CD4-positive, alpha-beta memory T cell (primary cell): ENCODE results near the gene WNT11. TPM values are rescaled to one million over a fixed set of nuclear protein-coding genes. Genes with fewer than 3 reads are reported as not detected.
A peak's percentile ranks its signal among the peaks of the same experiment; 100 is the strongest.

Experiments used
- CTCF ChIA-PET: fragments of 350-600 bp; sonication (Branson Sonifier 250); formaldehyde crosslinking; loops from one replicate; lab custom pipeline; 2021; ENCODE audit warnings: inconsistent platforms; ENCODE audit not compliant: partially characterized antibody; lab: Charles Lee
- POLR2A ChIA-PET: fragments of 350-600 bp; sonication (Branson Sonifier 250); formaldehyde crosslinking; loops from one replicate; lab custom pipeline; 2021; ENCODE audit not compliant: partially characterized antibody; lab: Charles Lee
- DNase-seq, 5 donors: peaks; one replicate each; pipeline versions ENCODE4 v3.0.0 to v3.0.0-alpha.2; 2020 to 2022; ENCODE audit warnings: mixed read lengths in 1 of 5
- H3K27ac ChIP-seq: one replicate; pipeline ENCODE4 v1.7.0; 2013; ENCODE audit warnings: low read depth, low read length
- H3K27me3 ChIP-seq: 2 replicates; pipeline ENCODE4 v1.7.0; 2013; ENCODE audit warnings: mild to moderate bottlenecking, low read length, moderate library complexity; ENCODE audit not compliant: insufficient read depth
- H3K36me3 ChIP-seq: 2 replicates; pipeline ENCODE4 v1.7.0; 2013; ENCODE audit warnings: mild to moderate bottlenecking, low read length, moderate library complexity; ENCODE audit not compliant: insufficient read depth
- H3K4me1 ChIP-seq: 2 replicates; pipeline ENCODE4 v1.7.0; 2013; ENCODE audit warnings: mild to moderate bottlenecking, low read length, moderate library complexity; ENCODE audit not compliant: insufficient read depth
- H3K4me3 ChIP-seq, 2 donors: one replicate each; pipeline ENCODE4 v1.7.0; 2013; ENCODE audit warnings: low read length in 2 of 2, mild to moderate bottlenecking in 1 of 2
- H3K9me3 ChIP-seq, 2 donors: one replicate each; pipeline ENCODE4 v1.7.0; 2013; ENCODE audit warnings: low read length in 2 of 2, control low read depth in 1 of 2; ENCODE audit not compliant: control insufficient read depth in 1 of 2
- H3K27ac Mint-ChIP-seq, 7 donors: one replicate each; pipeline ENCODE4 v1.8.0; 2020 to 2021; ENCODE audit warnings: mixed read lengths in 7 of 7, mild to moderate bottlenecking in 6 of 7, inconsistent platforms in 3 of 7, moderate library complexity in 3 of 7
- H3K27me3 Mint-ChIP-seq, 2 donors: one replicate each; pipeline ENCODE4 v1.8.0; 2020 to 2021; ENCODE audit warnings: mixed read lengths in 2 of 2
- H3K36me3 Mint-ChIP-seq, 2 donors: one replicate each; pipeline ENCODE4 v1.8.0; 2020 to 2021; ENCODE audit warnings: mixed read lengths in 2 of 2, inconsistent platforms in 1 of 2, mild to moderate bottlenecking in 1 of 2
- H3K4me1 Mint-ChIP-seq, 4 donors: one replicate each; pipeline ENCODE4 v1.8.0; 2020 to 2021; ENCODE audit warnings: mixed read lengths in 4 of 4, mild to moderate bottlenecking in 1 of 4
- H3K4me3 Mint-ChIP-seq, 8 donors: one replicate each; pipeline ENCODE4 v1.8.0; 2020 to 2021; ENCODE audit warnings: mixed read lengths in 8 of 8, mild to moderate bottlenecking in 7 of 8, moderate library complexity in 6 of 8, inconsistent platforms in 3 of 8
- H3K9me3 Mint-ChIP-seq, 8 donors: one replicate each; pipeline ENCODE4 v1.8.0; 2020 to 2021; ENCODE audit warnings: mixed read lengths in 8 of 8, mild to moderate bottlenecking in 5 of 8, inconsistent platforms in 3 of 8, moderate library complexity in 1 of 8
- intact Hi-C: fragments of 100-400 bp; cut with micrococcal nuclease; formaldehyde crosslinking; loops from one replicate; pipeline ENCODE4 v1.15.1; 2023
- polyA plus RNA-seq, 2 donors: library from polyadenylated mRNA; unstranded; fragments of 300-500 nt; fragmentation: Illumina TruSeq; gene quantifications; one replicate each; pipeline ENCODE4 v1.2.3, GENCODE V29; 2021
- total RNA-seq, 2 experiments: library from RNA; stranded (reverse); gene quantifications; one replicate each; pipeline ENCODE4 v1.2.3, GENCODE V29; 2021

The WNT11 gene
- total and polyA plus RNA-seq, 4 experiments from 2014 or later, result 0.16 to 0.93 TPM; not detected in 2

- POLR2A ChIA-PET, result no interaction called here
- DNase-seq, result peak in 1 of 5 donors; percentile 31
- no peak overlapping the region for H3K4me3 ChIP-seq
Measured at GRCh38 chr11:76205252-76206076, 838 bp downstream of the WNT11 start.

GRCh38 chr11:76203937-76204336 is 2.4 kb downstream of the WNT11 start:
- DNase-seq, result peak in 1 of 5 donors; percentile 9
- ChIA-PET CTCF (interaction anchor here (1.3 kb wide), 1 partner anchor 115 kb away, joined by 4 read pairs; no protein-coding TSS in a partner anchor), POLR2A (no interaction called here)
- Mint-ChIP-seq H3K9me3 (peaks cover 0 to 2% (median 0%) of the 10 kb centered on the region in 8 donors), H3K27ac (no peak overlapping the region), H3K4me3 (peak overlapping the region in 1 of 8 donors; percentile 21), H3K36me3 (no peaks in the 10 kb centered on the region), H3K27me3 (peaks cover 26 to 32% of the 10 kb centered on the region in 2 donors), H3K4me1 (peaks cover 6 to 26% (median 13%) of the 10 kb centered on the region in 4 donors)
- Histone ChIP-seq H3K4me1 (peaks cover 30% of the 10 kb centered on the region), H3K9me3 (no peaks in the 10 kb centered on the region), H3K27ac (no peak overlapping the region), H3K36me3 (no peaks in the 10 kb centered on the region), H3K27me3 (peaks cover 22% of the 10 kb centered on the region), H3K4me3 (no peak overlapping the region)
- intact Hi-C loops, result no loop called here

More at GRCh38 chr11:76205252-76206076, 838 bp downstream of the WNT11 start:
- intact Hi-C loops, result loop anchor here (2.0 kb wide), 3 partner anchors 175 to 309 kb away; partner anchors contain the start of genes GVQW3 and THAP12
- Mint-ChIP-seq H3K4me1 (peaks cover 6 to 26% (median 13%) of the 10 kb centered on the region in 4 donors), H3K4me3 (peak overlapping the region; percentile 61 to 83 (median 70)), H3K36me3 (no peaks in the 10 kb centered on the region), H3K27me3 (peaks cover 26 to 32% of the 10 kb centered on the region in 2 donors), H3K27ac (no peak overlapping the region), H3K9me3 (peaks cover 0 to 2% (median 0%) of the 10 kb centered on the region in 8 donors)
- Histone ChIP-seq H3K4me1 (peaks cover 30% of the 10 kb centered on the region), H3K27me3 (peaks cover 22% of the 10 kb centered on the region), H3K27ac (no peak overlapping the region), H3K9me3 (no peaks in the 10 kb centered on the region), H3K36me3 (no peaks in the 10 kb centered on the region)
- CTCF ChIA-PET, result interaction anchor here (9.7 kb wide), 1 partner anchor 116 kb away, joined by 288 read pairs; no protein-coding TSS in a partner anchor

- DNase-seq, result peak in 1 of 5 donors; percentile 25
- no peak overlapping the region for H3K27ac Mint-ChIP-seq
- POLR2A ChIA-PET, result no interaction called here
- H3K9me3 Mint-ChIP-seq, result peaks cover 0 to 2% (median 0%) of the 10 kb centered on the region in 8 donors
- H3K27me3 Mint-ChIP-seq, result peaks cover 26 to 32% of the 10 kb centered on the region in 2 donors
- no peak overlapping the region for H3K4me3 Mint-ChIP-seq
- H3K36me3 Mint-ChIP-seq, result no peaks in the 10 kb centered on the region
- peaks cover 22% of the 10 kb centered on the region for H3K27me3 ChIP-seq
- CTCF ChIA-PET, result interaction anchor here (1.3 kb wide), 1 partner anchor 116 kb away, joined by 4 read pairs; no protein-coding TSS in a partner anchor
- H3K4me3 ChIP-seq, result no peak overlapping the region
- peaks cover 28% of the 10 kb centered on the region for H3K4me1 ChIP-seq
- H3K9me3 ChIP-seq, result no peaks in the 10 kb centered on the region
- H3K27ac ChIP-seq, result no peak overlapping the region
- peaks cover 6 to 26% (median 13%) of the 10 kb centered on the region in 4 donors for H3K4me1 Mint-ChIP-seq
- no peaks in the 10 kb centered on the region for H3K36me3 ChIP-seq
- intact Hi-C loops, result no loop called here
Measured at GRCh38 chr11:76203131-76203925, 3.0 kb downstream of the WNT11 start.

GRCh38 chr11:76201672-76202412 is 4.5 kb downstream of the WNT11 start:
- Histone ChIP-seq H3K27ac (no peak overlapping the region), H3K4me1 (peaks cover 14% of the 10 kb centered on the region), H3K27me3 (peaks cover 22% of the 10 kb centered on the region), H3K9me3 (no peaks in the 10 kb centered on the region), H3K36me3 (no peaks in the 10 kb centered on the region), H3K4me3 (no peak overlapping the region)
- Mint-ChIP-seq H3K27me3 (peaks cover 23 to 26% of the 10 kb centered on the region in 2 donors), H3K9me3 (peaks cover 0 to 2% (median 0%) of the 10 kb centered on the region in 8 donors), H3K4me1 (peaks cover 3 to 14% (median 8%) of the 10 kb centered on the region in 4 donors), H3K27ac (no peak overlapping the region), H3K36me3 (no peaks in the 10 kb centered on the region), H3K4me3 (no peak overlapping the region)
- peak in 1 of 5 donors; percentile 3 for DNase-seq
- ChIA-PET POLR2A (no interaction called here), CTCF (no interaction called here)
- intact Hi-C loops, result no loop called here

GRCh38 chr11:76201056-76201455 is 5.2 kb downstream of the WNT11 start:
- peak in 1 of 5 donors; percentile 15 for DNase-seq
- H3K4me1 ChIP-seq, result peaks cover 8% of the 10 kb centered on the region
- H3K36me3 ChIP-seq, result no peaks in the 10 kb centered on the region
- intact Hi-C loops, result no loop called here
- CTCF ChIA-PET, result no interaction called here
- no peaks in the 10 kb centered on the region for H3K9me3 Mint-ChIP-seq
- H3K9me3 ChIP-seq, result no peaks in the 10 kb centered on the region
- no peak overlapping the region for H3K27ac Mint-ChIP-seq
- H3K27me3 ChIP-seq, result peaks cover 18% of the 10 kb centered on the region
- POLR2A ChIA-PET, result no interaction called here
- no peaks in the 10 kb centered on the region for H3K36me3 Mint-ChIP-seq
- no peak overlapping the region for H3K4me3 ChIP-seq
- H3K27me3 Mint-ChIP-seq, result peaks cover 21 to 24% of the 10 kb centered on the region in 2 donors
- no peak overlapping the region for H3K4me3 Mint-ChIP-seq
- peaks cover 0 to 8% (median 4%) of the 10 kb centered on the region in 4 donors for H3K4me1 Mint-ChIP-seq
- no peak overlapping the region for H3K27ac ChIP-seq

- DNase-seq, result peak in 1 of 5 donors; percentile 20
- Histone ChIP-seq H3K36me3 (no peaks in the 10 kb centered on the region), H3K4me3 (no peak overlapping the region), H3K4me1 (no peaks in the 10 kb centered on the region), H3K27me3 (peaks cover 10% of the 10 kb centered on the region), H3K9me3 (no peaks in the 10 kb centered on the region), H3K27ac (no peak overlapping the region)
- no peak overlapping the region for H3K4me3 Mint-ChIP-seq
- peaks cover 15 to 17% of the 10 kb centered on the region in 2 donors for H3K27me3 Mint-ChIP-seq
- no peaks in the 10 kb centered on the region for H3K36me3 Mint-ChIP-seq
- intact Hi-C loops, result no loop called here
- peaks cover 0 to under 1% (median 0%) of the 10 kb centered on the region in 4 donors for H3K4me1 Mint-ChIP-seq
- no peak overlapping the region for H3K27ac Mint-ChIP-seq
- ChIA-PET POLR2A (no interaction called here), CTCF (no interaction called here)
- H3K9me3 Mint-ChIP-seq, result no peaks in the 10 kb centered on the region
Measured at GRCh38 chr11:76200006-76200940, 6.0 kb downstream of the WNT11 start.
